ENCODE data around the gene SEMA6B.

GRCh38 chr19:4493104-4493928 lies 66.2 kb downstream of the SEMA6B start:
- no peak for TF ChIP-seq EZH2 (IDR thresholded peaks at IDR 0.05)
- no peak for TF ChIP-seq POLR2AphosphoS5 (IDR thresholded peaks at IDR 0.05; ENCODE audit: borderline replicate concordance, low read depth, low read length)
- TF ChIP-seq FOXP2 (optimal IDR thresholded peaks at IDR 0.05; ENCODE audit: control extremely low read depth, extremely low read length, insufficient read depth) = no peak
